T-helper 17 cell (primary cell): ENCODE results near the gene COPS9. TPM values are rescaled to one million over a fixed set of nuclear protein-coding genes. Genes with fewer than 3 reads are reported as not detected.

Experiments used
- ATAC-seq: fragments of 150-1000 bp; cut with Tn5 transposase; 2 replicates; pipeline ENCODE4 v1.10.0; 2021; ENCODE audit warnings: mild to moderate bottlenecking, moderate library complexity
- DNase-seq, 3 donors: peaks; one replicate each; pipeline versions ENCODE4 v3.0.0 to v3.0.0-alpha.2; 2020 to 2021
- H3K9me3 ChIP-seq: one replicate; pipeline ENCODE4 v1.7.0; 2013; ENCODE audit warnings: low read length, mild to moderate bottlenecking; ENCODE audit not compliant: control insufficient read depth, poor library complexity, severe bottlenecking
- H3K27ac Mint-ChIP-seq: one replicate; pipeline ENCODE4 v1.8.0; 2022; ENCODE audit warnings: mild to moderate bottlenecking, moderate library complexity, mixed read lengths
- H3K27me3 Mint-ChIP-seq: one replicate; pipeline ENCODE4 v1.8.0; 2022; ENCODE audit warnings: mixed read lengths
- H3K36me3 Mint-ChIP-seq: one replicate; pipeline ENCODE4 v1.8.0; 2022; ENCODE audit warnings: low read depth, mixed read lengths
- H3K4me1 Mint-ChIP-seq: one replicate; pipeline ENCODE4 v1.8.0; 2022; ENCODE audit warnings: mild to moderate bottlenecking, mixed read lengths
- H3K4me3 Mint-ChIP-seq: one replicate; pipeline ENCODE4 v1.8.0; 2022; ENCODE audit warnings: mild to moderate bottlenecking, moderate library complexity, mixed read lengths
- total RNA-seq, 4 donors: library from RNA in 2 of 4; stranded (reverse) in 2 of 4; gene quantifications; one replicate each; pipeline ENCODE4 v1.2.3 and lab custom pipeline; 2022 to 2026

The COPS9 gene
- total RNA-seq (10 to 100 TPM; 65.0 to 74.0 TPM), total RNA-seq (lab: John Stamatoyannopoulos, UW) (17.3 to 35.9 reads per million in 2 donors)

DNA sequence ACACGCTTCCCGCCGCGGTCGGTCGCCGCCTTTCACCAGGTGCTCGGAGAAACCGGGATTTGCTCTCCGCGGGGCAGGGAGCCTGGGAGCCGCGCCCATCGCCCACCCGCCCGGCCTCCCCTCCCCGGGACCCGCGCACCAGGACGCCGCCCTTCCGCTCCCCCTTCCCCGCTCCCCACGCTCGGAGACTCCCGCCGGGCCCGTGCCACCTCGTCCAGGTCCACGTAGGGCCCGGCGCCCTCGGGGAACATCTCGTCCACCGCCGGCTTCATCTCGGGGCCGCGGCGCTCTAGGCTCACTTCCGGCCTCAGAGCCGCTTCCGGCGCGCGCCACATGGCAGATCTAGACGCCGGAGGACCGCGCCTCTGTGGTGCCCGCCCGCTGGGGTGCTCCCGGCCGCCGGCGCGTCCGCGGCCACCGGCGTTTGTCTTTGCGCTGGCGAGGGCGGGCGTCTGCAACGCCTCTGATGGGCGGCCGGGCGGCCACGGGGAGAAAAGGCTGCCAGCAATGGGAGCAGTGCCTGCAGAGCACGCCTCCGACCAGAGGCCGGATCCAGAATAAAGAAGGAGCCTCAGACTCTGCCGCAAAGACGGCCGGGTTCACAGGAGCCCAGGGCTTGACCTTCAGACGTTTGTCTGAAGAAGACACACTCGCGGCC is at the start of gene COPS9:
COPS9 (minus strand) TSS at position 293 of the 658 bp plus-strand sequence; CDS start at position 272, 21 bp downstream.
- Mint-ChIP-seq H3K4me3 (peak within 1 kb of the TSS; percentile 93), H3K27me3 (no peaks in the 10 kb centered on the region), H3K36me3 (no peaks in the 10 kb centered on the region), H3K27ac (peak within 1 kb of the TSS; percentile 88), H3K4me1 (peaks cover 28% of the 10 kb centered on the region)
- peak; percentile 74 to 91 (median 79) for DNase-seq
- peak; percentile 98 for ATAC-seq
- no peaks in the 10 kb centered on the region for H3K9me3 ChIP-seq

DNA sequence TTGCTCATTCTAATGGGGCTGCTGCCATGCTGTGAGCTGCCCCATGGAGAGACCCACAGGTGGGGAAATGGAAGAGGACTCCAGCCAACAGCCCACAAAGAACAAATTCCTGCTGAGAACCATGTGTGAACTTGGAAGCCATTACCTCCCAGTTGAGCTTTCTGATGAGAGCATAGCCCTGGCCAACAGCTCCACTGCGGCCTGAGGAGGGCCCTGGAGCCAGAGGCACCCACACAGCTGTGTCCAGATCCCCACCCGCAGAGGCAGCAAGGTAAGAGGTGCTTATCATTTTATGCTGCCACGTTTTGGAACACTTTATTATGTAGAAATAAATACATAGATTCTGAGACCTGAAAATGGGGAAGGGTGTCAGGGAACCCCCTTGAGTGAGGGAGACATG is 48.6 kb upstream of the COPS9 start:
- no peak for DNase-seq
- H3K9me3 ChIP-seq, result no peaks in the 10 kb centered on the region
- Mint-ChIP-seq H3K4me1 (peaks cover 2% of the 10 kb centered on the region), H3K4me3 (no peak overlapping the region), H3K27ac (no peak overlapping the region), H3K27me3 (peaks cover 63% of the 10 kb centered on the region), H3K36me3 (peaks cover 6% of the 10 kb centered on the region)
- ATAC-seq, result no peak

DNA sequence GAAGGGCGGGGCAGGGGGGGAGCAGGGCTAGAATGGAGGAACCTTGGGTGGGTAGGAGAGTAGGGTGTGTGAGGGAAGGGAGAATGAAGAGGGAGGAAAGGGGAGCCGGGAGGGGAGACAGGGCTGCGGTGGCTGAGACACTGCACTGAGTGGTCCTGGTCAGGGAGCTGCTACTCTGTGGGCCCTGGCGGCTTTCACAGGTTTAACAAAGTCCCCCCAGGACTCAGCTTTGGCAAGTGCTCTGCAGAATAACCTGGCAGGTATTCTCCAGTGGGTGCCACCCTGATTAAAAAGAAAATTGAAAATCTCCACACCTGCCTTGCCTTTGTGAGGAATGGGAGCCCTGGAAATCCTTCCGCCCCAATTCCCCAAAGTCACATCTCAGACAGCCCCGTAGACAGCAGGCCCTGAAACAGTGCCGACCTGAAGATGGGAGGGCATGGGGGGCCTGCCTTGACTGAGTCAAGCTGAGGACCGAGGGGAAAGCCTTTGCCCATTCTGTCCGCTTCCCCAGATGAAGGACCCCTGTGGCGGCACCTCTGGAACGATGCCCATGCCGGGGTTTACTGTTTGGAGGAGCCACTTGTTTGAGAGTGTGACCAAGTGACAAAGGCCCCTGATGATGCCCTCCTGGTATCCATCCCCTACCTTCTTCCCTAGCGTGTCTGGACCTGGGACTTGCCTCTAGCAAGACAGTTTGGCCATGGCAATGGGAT is 47.9 kb upstream of the COPS9 start:
- Mint-ChIP-seq H3K36me3 (peaks cover 6% of the 10 kb centered on the region), H3K27ac (no peak overlapping the region), H3K27me3 (peaks cover 57% of the 10 kb centered on the region), H3K4me3 (no peak overlapping the region), H3K4me1 (peaks cover 2% of the 10 kb centered on the region)
- no peaks in the 10 kb centered on the region for H3K9me3 ChIP-seq
- ATAC-seq (no peak), DNase-seq (no peak)

DNA sequence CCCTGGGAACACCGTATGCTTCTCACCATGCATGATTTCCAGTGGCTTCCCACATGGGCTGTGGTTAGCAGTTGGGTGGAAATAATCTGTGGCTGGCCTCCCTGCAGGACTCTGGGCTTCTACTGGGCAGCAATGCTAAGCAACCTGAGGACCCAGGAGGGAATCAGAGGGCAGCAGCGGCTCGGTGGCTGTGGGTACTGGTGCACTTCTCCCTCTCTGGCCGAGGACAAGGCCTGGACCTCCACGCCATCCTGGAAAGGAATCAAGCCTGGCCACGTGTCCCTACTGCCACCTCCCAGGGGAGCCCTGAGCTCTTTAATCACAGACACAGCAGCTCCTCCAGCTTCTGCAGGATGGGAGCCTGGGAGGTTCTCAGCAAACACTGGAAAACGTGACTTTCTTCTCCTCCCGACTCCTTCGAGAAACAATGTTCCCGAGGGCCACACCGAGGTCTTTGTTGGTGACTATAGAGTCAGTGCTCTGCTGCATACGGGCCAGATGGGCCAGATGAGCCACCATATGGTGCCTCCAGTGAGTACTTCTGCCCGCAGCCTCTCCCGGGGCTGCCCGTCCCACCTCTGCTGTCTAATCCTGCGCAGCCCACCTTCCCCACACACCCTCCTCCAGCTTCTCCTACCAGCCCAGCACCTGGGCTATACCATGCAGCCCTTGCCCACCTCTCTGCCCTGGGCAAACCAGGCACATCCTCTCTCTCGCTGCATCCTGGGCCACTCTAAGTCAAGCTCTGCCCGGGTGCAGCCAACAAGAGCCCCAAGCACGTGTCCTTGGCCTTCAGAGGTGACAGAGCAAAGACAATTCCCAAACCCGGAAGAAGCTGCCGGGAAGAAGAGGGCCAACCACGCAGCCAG is 47.1 kb upstream of the COPS9 start:
- DNase-seq (no peak), ATAC-seq (no peak)
- Mint-ChIP-seq H3K27me3 (peaks cover 62% of the 10 kb centered on the region), H3K4me1 (peaks cover 2% of the 10 kb centered on the region), H3K36me3 (peaks cover 6% of the 10 kb centered on the region), H3K27ac (no peak overlapping the region), H3K4me3 (no peak overlapping the region)
- H3K9me3 ChIP-seq, result no peaks in the 10 kb centered on the region

DNA sequence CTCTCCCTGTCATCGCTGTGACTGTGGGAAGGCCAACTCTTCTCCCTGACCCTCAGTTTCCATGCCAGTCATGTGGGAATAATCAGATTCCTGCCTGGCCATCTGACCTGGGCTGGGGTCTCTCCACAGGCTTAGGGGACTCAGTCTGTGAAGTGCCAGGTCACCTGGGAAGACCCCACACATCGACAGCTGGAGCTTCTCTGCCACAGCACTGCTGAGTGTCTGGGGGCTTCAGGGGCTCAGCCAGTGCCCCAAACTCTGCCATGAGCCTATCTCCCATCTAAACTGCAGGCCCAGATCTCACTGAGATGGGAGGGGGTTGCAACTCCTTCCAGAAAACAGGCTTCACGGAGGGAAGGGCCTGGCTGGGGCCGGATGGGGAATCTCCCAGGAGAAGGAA is 46.4 kb upstream of the COPS9 start:
- H3K4me1 Mint-ChIP-seq, result peaks cover 2% of the 10 kb centered on the region
- H3K36me3 Mint-ChIP-seq, result peaks cover 6% of the 10 kb centered on the region
- ATAC-seq (no peak), DNase-seq (no peak)
- no peak overlapping the region for H3K4me3 Mint-ChIP-seq
- no peaks in the 10 kb centered on the region for H3K9me3 ChIP-seq
- H3K27me3 Mint-ChIP-seq, result peaks cover 68% of the 10 kb centered on the region
- no peak overlapping the region for H3K27ac Mint-ChIP-seq

DNA sequence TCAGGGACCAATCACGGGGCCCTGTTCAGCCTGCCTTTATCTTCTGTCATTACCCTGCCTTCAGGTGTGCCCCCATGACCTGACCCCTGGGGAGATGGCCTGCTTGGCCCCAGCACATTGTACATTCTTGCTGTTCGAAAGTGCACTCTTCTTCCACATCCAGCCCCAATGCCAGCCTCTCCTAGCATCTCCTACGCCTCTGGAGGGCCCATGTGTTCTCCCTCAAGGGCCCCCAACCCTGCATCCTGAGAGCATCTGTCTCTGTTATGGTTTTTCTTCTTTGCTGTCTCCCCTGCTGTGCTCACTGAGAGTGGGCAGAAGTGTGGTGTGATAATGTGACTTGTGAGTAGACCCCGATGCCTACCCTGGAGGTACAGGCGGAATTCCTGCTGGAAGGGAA is 45.9 kb upstream of the COPS9 start:
- Mint-ChIP-seq H3K36me3 (peaks cover 6% of the 10 kb centered on the region), H3K27me3 (peaks cover 72% of the 10 kb centered on the region), H3K4me1 (peaks cover 2% of the 10 kb centered on the region), H3K4me3 (no peak overlapping the region), H3K27ac (peak overlapping the region; percentile 29)
- H3K9me3 ChIP-seq, result no peaks in the 10 kb centered on the region
- DNase-seq (no peak), ATAC-seq (no peak)

DNA sequence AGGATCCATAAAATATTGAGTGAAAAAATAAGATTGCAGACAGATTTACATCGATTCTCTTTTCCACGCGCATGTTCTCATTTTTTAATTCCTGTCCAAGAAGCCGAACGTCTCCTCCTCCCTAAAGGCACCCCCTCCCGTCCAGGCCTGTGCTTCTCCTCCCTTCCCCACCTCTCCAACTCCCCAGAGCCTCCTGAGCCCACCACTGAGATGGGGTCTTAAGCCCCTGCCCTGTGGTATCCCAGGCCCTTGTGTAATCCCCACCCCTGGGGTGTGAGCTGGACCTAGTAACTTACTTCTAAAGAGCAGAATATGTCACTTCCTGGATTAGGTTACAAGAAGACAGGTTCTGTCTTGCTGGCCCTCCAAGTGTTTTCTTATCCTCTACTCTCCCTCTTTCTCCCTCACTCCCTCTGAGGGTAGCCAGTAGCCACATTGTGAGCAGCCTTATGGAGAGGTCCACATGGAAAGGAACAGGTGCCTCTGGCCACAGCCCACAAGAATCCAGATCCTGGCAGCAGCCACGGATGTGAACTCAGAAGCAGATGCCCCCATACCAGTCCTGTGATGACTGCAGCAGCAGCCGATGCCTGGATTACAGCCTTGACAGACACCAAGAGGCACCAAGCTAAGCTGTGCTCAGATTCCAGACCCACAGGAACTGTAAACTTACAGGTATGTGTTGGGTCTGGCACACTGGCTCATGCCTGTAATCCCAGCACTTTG is 44.0 kb upstream of the COPS9 start:
- no peaks in the 10 kb centered on the region for H3K9me3 ChIP-seq
- Mint-ChIP-seq H3K4me3 (no peak overlapping the region), H3K27ac (no peak overlapping the region), H3K4me1 (peaks cover 2% of the 10 kb centered on the region), H3K36me3 (peaks cover 9% of the 10 kb centered on the region), H3K27me3 (peaks cover 73% of the 10 kb centered on the region)
- ATAC-seq (no peak), DNase-seq (no peak)

DNA sequence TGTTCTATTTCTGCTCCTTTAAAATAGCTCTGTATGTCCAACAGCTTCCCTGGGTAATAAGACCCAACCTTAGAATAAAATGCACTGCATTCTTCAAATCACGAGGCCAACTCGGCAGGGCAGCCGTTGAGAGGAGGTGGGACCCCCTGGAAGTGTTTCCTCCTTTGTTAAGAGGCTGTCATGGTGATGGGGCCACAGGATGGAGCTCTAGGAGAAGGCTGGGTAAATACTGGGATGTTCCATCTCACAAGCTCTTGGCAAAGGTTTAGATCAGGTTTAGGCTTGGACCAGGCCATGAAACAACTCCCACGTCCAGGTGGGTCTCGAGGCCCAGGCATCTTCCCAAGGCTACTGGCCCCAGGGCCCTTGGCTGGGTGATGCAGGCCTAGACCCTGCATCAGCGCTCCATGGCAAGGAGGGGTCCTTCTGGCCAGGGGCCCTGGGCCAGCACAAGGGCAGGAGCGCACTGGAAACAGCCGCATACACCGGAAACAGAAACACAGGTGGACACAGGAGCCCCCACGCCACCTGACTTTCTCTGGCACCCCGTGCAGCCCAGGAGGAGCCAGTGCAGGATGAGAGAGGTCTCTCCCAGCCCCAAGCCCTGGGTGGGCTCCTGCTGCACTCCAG is 43.2 kb upstream of the COPS9 start:
- DNase-seq, result no peak
- no peak overlapping the region for H3K4me3 Mint-ChIP-seq
- peaks cover 74% of the 10 kb centered on the region for H3K27me3 Mint-ChIP-seq
- H3K36me3 Mint-ChIP-seq, result peaks cover 10% of the 10 kb centered on the region
- ATAC-seq, result no peak
- H3K27ac Mint-ChIP-seq, result no peak overlapping the region
- no peaks in the 10 kb centered on the region for H3K9me3 ChIP-seq
- H3K4me1 Mint-ChIP-seq, result peaks cover 2% of the 10 kb centered on the region

DNA sequence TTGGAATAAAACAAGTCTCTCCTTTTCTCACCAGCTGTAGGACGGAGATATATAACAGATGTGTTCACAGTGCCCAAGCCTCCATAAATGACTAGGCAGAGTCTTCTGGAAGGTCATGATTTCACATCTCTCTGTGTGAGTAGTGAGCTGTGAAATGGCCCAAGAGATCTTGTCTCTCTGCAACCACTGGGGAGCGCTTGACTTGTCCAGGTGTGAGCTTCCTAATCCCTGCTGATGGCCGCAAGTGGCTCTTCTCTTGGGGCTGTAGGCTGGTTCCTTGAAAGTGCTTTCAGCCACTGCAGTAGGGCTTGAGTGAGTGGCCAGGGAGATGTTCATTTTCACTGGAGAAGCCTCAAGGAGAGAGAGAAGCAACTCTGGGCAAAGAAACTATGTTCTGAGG is 42.5 kb upstream of the COPS9 start:
- Mint-ChIP-seq H3K27ac (no peak overlapping the region), H3K27me3 (peaks cover 76% of the 10 kb centered on the region)

DNA sequence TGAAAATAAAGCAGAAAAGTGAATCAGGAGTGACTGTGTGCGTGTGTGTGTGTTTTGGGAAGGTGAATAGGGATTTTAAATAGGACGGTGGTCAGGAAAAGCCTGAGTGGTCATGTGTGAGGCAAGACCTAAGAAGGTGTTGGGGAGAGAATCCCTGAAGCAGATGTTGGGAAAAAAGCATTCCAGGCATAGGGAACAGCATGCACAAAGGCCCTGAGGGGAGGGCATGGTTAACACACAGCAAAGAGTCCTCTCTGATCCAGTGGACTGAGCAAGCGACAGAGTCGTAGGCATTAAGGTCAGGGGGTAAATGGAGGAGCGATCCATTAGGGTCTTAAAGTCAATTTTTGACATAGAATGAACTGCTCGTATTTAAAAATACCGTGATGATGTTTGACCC is 38.4 kb upstream of the COPS9 start:
- Mint-ChIP-seq H3K27ac (no peak overlapping the region), H3K4me1 (no peaks in the 10 kb centered on the region), H3K27me3 (peaks cover 53% of the 10 kb centered on the region), H3K4me3 (no peak overlapping the region), H3K36me3 (peaks cover 4% of the 10 kb centered on the region)
- ATAC-seq (no peak), DNase-seq (no peak)
- no peaks in the 10 kb centered on the region for H3K9me3 ChIP-seq

More for the DNA sequence above, 42.5 kb upstream of the COPS9 start:
- Mint-ChIP-seq H3K4me3 (no peak overlapping the region), H3K4me1 (peaks cover 2% of the 10 kb centered on the region), H3K36me3 (peaks cover 11% of the 10 kb centered on the region)
- no peaks in the 10 kb centered on the region for H3K9me3 ChIP-seq
- no peak for ATAC-seq
- no peak for DNase-seq

DNA sequence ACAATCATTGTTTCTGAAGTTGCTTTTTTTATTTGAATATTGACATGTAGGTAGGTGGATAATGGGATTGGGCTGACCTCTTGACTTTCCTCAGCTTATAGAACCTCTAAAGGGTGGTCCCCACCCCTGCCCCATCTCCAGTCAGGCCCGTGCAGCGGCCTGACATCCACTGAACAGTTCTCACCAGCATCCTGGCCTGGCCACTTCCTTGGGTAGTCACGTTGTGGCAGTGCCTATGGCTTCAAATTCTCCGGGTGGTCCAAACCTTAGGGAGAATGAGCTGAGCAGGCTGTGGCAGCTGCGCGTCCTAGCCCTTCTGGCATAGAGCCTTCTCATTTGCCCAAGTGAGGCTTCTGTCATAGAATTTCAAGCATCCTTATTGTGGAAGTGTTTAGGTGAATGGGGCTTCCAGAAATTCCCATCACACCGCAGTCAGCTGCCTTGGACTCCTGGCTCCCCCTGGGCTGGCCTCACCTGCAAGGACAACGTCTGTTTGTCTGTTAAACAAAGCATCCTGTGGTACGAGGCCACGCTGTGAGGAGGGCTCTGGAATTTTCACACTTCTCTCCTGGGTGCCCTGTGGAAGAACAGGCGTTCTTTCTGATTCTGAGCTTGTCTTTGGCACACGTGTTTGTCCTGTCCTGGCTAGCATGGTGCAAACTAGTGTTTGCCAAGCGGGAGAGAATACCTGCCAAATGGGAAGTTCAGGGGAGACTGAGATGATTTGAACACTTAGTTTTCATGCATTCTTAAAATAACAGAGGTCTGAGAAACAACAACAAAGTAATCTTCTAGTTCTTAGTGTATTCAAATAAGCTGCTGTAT is 36.2 kb upstream of the COPS9 start:
- no peak overlapping the region for H3K4me3 Mint-ChIP-seq
- DNase-seq (no peak), ATAC-seq (no peak)
- H3K27me3 Mint-ChIP-seq, result peaks cover 44% of the 10 kb centered on the region
- no peaks in the 10 kb centered on the region for H3K4me1 Mint-ChIP-seq
- H3K36me3 Mint-ChIP-seq, result peaks cover 4% of the 10 kb centered on the region
- H3K27ac Mint-ChIP-seq, result no peak overlapping the region
- no peaks in the 10 kb centered on the region for H3K9me3 ChIP-seq

DNA sequence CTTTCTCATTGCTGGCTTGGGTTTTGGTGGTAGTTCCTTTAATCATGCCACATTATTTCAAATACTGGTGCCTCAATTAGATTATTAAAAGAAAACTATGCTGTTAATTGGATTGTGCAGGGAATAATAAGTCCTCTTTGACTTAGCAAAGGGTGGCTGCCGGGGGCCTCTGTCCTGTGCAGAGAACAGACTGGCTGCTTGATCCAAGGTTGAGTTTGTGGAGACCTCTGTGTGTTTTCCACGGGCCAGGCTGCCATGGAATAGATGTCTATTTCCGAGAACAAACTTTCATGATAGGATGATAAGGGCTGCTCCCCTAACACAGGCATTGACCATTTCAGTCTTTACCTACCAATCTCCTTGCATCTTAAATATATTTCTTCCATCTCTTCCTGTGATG is 34.8 kb upstream of the COPS9 start:
- no peak overlapping the region for H3K4me3 Mint-ChIP-seq
- no peaks in the 10 kb centered on the region for H3K9me3 ChIP-seq
- peaks cover 2% of the 10 kb centered on the region for H3K36me3 Mint-ChIP-seq
- no peaks in the 10 kb centered on the region for H3K4me1 Mint-ChIP-seq
- H3K27me3 Mint-ChIP-seq, result peaks cover 32% of the 10 kb centered on the region
- ATAC-seq (no peak), DNase-seq (no peak)
- no peak overlapping the region for H3K27ac Mint-ChIP-seq
